GM21723 (cell line): ENCODE data around the gene AJM1.
"Not testable (repeated sequence)": the region's sequence is repeated elsewhere in the genome, so short reads cannot be mapped to it uniquely, and the experiment has no call there.

Experiments used
- ATAC-seq: cut with Tn5 transposase; IDR thresholded peaks from one replicate; pipeline ENCODE4 v1.9.1; 2021; ENCODE audit warnings: mild to moderate bottlenecking, moderate library complexity; ENCODE audit not compliant: unreplicated experiment

AJM1 gene

GRCh38 chr9:136866898-136867421 is 24.7 kb downstream of the AJM1 start:
- ATAC-seq, result not testable (repeated sequence)

- no peak for ATAC-seq
Observed at GRCh38 chr9:136867480-136867879, 25.2 kb downstream of the AJM1 start.

DNA sequence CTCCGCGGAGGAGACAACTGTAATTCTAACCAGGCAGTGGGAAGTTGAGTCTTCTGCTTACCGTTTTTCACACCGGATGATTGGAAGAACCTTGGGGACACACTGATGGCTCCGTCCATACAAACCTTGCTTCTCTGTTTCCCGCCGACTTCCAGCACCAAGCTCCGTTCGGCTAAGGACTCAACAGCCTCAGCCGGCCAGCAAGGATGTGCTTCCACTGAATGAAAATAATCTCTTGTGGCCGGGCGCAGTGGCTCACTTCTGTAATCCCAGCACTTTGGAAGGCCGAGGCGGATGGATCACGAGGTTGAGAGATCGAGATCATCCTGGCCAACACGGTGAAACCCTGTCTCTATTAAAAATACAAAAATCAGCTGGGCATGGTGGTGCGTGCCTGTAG is 25.6 kb downstream of the AJM1 start:
- no peak for ATAC-seq

- no peak for ATAC-seq
Observed at GRCh38 chr9:136868644-136869043, 26.4 kb downstream of the AJM1 start.

DNA sequence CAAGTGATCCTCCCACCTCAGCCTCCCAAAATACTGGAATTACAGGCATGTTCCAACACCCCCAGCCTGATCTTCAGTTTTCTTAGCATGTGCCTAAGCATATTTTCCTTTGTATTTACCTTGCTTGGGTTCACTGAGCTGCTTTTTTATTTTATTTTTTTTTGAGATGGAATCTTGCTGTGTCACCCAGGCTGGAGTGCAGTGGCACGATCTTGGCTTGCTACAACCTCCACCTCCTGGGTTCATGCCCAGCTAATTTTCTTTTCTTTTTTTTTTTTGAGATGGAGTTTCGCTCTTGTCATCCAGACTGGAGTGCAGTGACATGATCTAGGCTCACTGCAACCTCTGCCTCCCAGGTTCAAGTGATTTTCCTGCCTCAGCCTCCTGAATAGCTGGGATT is 27.3 kb downstream of the AJM1 start:
- not testable (repeated sequence) for ATAC-seq

GRCh38 chr9:136875155-136875554 is 32.9 kb downstream of the AJM1 start:
- ATAC-seq, result no peak

DNA sequence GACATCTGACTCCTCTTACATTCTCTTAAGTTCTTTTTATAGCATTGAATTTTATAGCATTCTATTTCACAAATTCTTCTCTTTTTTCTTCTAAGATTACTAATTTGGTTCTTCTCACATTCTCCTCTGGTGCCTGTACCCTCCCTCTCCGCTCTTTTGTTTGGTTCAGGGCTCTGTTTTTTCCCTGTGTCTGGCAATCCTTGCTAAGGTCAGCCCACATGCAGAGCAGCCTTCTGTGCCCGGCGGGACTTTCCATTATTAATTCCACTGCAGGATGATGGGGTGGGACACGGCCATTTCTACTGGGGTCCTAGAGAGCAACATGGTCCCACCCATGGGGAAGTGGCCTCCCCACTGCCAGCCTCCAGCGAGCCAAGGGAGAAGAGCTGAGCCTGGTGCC is 34.2 kb downstream of the AJM1 start:
- no peak for ATAC-seq

DNA sequence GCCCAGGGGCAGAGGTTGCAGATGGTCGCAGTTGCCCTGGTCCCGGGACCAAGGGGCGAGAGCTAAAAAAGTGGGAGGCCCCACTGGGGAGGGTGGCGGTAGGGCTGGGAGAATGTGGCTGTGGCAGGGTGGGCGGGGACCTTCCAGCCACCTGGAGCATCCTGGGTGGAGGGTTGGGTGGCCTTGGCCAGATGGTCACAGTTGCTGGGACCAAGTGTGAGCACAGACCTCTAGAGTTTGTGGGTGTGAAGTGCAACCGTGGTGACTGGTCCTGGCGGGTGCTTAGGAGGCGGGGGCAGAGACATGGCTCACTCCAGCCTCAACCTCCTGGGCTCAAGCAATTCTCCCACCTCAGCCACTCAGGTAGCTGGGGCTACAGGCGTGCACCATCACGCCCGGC is 38.4 kb downstream of the AJM1 start:
- ATAC-seq, result no peak

DNA sequence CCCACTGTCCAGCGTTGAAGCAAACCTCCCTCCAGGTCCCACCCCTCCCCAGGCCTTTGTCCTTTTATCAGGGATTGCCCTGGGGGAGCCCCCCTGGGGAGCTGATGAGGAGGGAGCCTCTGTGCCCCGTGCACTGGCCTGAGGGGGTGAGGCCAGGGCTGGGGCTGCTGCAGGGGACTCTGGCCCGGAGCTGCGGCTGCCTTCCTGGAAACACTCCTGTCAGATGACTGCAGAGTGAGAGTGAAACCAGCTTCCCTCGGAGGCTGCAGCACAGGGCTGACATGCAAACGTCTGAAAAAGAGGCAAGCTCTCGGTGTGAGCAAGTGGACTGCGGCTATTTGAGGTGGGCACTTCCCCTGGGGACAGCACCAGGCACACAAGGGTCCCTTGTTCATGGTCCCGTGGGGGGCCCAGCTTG is 39.4 kb downstream of the AJM1 start:
- peak; percentile 36 for ATAC-seq

DNA sequence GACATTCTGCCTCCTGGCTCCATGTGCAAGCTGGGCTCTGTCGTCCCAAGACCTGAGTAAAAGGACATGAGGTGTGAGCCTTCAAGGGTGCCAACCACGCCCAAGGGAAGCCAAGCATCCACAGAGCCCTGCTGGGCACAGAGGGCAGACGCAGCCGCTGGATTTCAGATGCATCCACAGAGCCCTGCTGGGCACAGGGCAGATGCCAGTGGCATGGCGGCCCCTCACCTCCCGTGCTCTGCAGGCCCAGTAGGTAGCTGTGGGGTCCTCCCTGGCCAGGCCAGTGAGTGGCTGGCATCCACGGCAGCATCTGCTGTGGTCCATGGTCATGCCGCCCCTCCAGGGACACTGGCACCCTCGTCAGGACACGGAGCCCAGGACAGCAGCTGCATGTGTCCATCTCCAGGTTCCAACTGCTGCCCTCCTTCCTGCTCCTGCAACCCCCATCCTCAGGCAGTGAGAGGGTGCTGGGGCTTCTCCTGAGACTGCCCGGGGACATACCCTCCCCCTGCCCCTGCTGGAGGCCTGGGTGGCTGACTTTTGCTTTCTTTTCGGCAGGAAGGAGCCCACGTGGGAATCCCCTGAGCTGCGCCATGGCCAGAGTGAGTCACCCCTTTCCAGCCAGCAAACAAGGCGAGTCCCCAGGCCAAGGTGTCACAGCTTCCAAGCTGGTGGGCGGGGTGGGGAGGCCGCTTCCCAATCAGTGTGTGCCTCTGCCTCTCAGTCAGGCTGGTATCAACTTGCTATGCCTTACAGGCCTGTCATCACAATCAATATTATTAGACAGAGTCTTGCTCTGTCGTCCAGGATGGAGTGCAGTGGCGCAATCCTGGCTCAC is 40.0 kb downstream of the AJM1 start:
- peak; percentile 31 for ATAC-seq

DNA sequence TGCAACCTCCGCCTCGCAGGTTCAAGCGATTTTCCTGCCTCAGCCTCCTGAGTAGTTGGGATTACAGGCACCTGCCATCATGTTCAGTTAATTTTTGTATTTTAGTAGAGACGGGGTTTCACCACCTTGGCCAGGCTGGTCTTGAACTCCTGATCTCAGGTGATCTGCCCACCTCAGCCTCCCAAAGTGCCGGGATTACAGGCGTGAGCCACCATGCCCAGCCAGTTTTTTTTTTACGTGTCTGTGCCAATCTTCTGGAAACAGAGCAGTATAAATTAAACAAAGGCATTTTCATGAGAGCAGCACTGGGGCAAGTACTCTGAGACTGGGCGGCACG is 40.6 kb downstream of the AJM1 start:
- not testable (repeated sequence) for ATAC-seq

GRCh38 chr9:136883670-136884069 is 41.4 kb downstream of the AJM1 start:
- not testable (repeated sequence) for ATAC-seq

GRCh38 chr9:136885950-136886578 is 43.8 kb downstream of the AJM1 start, which contains the start of gene TRAF2:
Gene TRAF2 (plus strand): TSS chr9:136886516. CDS start chr9:136898741, 12,225 bp downstream.
- peak; percentile 75 for ATAC-seq

DNA sequence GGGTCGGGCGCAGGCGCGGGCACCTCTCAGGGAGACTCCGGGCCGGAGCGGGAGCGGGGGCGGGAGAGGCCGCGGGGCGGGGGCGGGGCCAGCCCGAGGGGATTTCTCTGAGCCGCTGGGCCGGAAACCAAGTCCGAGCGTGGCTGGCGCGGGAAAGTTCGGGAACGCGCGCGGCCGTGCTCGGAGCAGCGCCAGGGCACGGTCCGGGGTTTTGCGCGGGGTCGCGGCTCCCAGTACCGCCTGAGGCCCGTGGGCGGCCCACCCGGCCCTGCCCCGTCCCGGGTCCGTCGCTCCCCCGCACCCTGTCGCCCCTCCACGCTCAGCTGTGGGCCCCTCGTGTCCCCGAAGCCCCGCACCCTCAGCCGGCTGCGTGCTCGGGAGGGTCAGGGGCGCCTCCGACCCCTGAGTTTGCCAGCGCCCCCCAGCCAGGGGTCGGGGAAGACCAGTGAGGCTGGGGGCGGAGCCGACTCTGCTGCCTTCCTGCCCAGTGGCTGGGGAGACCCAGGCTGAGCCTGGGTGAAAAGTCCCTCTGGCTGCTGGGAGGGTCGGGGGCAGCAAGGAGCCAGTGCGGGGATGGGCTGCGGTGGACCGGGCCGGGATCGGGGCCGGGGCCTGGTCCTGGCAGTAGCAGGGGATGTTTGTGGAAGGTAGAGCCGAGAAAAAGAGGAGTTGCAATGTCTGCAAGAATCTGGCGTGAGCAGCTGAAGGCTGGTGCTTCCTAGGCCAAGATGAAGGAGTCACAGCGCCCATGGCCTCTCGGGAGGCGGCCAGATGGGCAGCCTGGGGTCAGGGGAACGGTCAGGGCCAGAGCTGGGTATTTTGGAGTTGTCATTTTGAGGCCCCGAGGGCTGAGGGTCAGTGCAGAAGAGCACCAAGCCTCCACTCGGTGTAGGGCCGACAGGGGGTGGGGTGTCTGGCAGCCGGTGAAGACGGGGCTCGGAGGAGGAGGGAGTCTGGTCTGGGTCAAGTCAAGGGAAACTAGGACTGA is 44.6 kb downstream of the AJM1 start:
- peak; percentile 29 for ATAC-seq

GRCh38 chr9:136888454-136888853 is 46.2 kb downstream of the AJM1 start:
- ATAC-seq, result no peak

GRCh38 chr9:136889858-136890257 is 47.6 kb downstream of the AJM1 start:
- no peak for ATAC-seq

- ATAC-seq, result no peak
Observed at GRCh38 chr9:136890661-136891060, 48.4 kb downstream of the AJM1 start.
